HEK293T (cell line): Measurements from ENCODE around the gene POLE3.

Experiments
- ARNT ChIP-seq: fragments of 450-650 bp; IDR thresholded peaks from 2 replicates; pipeline ENCODE4 v1.6.1; 2017; ENCODE audit warnings: mild to moderate bottlenecking
- BHLHE40 ChIP-seq: fragments of 450-650 bp; IDR thresholded peaks from 2 replicates; pipeline ENCODE4 v1.6.1; 2016; ENCODE audit warnings: mild to moderate bottlenecking, moderate library complexity, borderline replicate concordance
- CTBP1 ChIP-seq: fragments of 450-650 bp; IDR thresholded peaks from 2 replicates; pipeline ENCODE4 v1.6.1; 2016; ENCODE audit warnings: borderline replicate concordance
- ELF4 ChIP-seq: fragments of 450-650 bp; IDR thresholded peaks from 2 replicates; pipeline ENCODE4 v1.6.1; 2017; ENCODE audit warnings: antibody characterized with exemption
- FOXA1 ChIP-seq: fragments of 450-650 bp; IDR thresholded peaks from 2 replicates; pipeline ENCODE4 v1.6.1; 2016; ENCODE audit warnings: mild to moderate bottlenecking
- FOXK2 ChIP-seq: fragments of 450-650 bp; IDR thresholded peaks from 2 replicates; pipeline ENCODE4 v1.6.1; 2016; ENCODE audit warnings: mild to moderate bottlenecking
- FOXM1 ChIP-seq: fragments of 450-650 bp; IDR thresholded peaks from 2 replicates; pipeline ENCODE4 v1.6.1; 2017; ENCODE audit warnings: mild to moderate bottlenecking, borderline replicate concordance
- HDGF ChIP-seq: fragments of 450-650 bp; IDR thresholded peaks from 2 replicates; pipeline ENCODE4 v1.6.1; 2017; ENCODE audit warnings: antibody characterized with exemption, borderline replicate concordance
- LEF1 ChIP-seq: fragments of 450-650 bp; IDR thresholded peaks from 2 replicates; pipeline ENCODE4 v1.6.1; 2017; ENCODE audit warnings: mild to moderate bottlenecking, borderline replicate concordance
- NFRKB ChIP-seq: fragments of 450-650 bp; IDR thresholded peaks from 2 replicates; pipeline ENCODE4 v1.6.1; 2016; ENCODE audit warnings: mild to moderate bottlenecking, moderate library complexity
- SP1 ChIP-seq: fragments of 450-650 bp; IDR thresholded peaks from 2 replicates; pipeline ENCODE4 v1.6.1; 2017
- SUZ12 ChIP-seq: fragments of 450-650 bp; IDR thresholded peaks from 2 replicates; pipeline ENCODE4 v1.6.1; 2016; ENCODE audit warnings: mild to moderate bottlenecking
- TARDBP ChIP-seq: fragments of 450-650 bp; IDR thresholded peaks from 2 replicates; pipeline ENCODE4 v1.6.1; 2016
- ZNF384 ChIP-seq: fragments of 450-650 bp; IDR thresholded peaks from 2 replicates; pipeline ENCODE4 v1.6.1; 2016

- TF ChIP-seq TARDBP (no peak), CTBP1 (no peak), ARNT (no peak), BHLHE40 (no peak), SUZ12 (no peak), FOXM1 (no peak), NFRKB (no peak), SP1 (no peak), HDGF (no peak), LEF1 (no peak), FOXA1 (no peak), FOXK2 (no peak), ELF4 (no peak), ZNF384 (no peak)
Measured at GRCh38 chr9:113368982-113369854, 41.3 kb downstream of the POLE3 start.
